ENCODE measurements around the gene CPM.
A peak's percentile ranks its signal among the peaks of the same experiment; 100 is the strongest.
"Not testable (repeated sequence)": the region's sequence is repeated elsewhere in the genome, so short reads cannot be mapped to it uniquely, and the experiment has no call there.

The CPM gene

DNA sequence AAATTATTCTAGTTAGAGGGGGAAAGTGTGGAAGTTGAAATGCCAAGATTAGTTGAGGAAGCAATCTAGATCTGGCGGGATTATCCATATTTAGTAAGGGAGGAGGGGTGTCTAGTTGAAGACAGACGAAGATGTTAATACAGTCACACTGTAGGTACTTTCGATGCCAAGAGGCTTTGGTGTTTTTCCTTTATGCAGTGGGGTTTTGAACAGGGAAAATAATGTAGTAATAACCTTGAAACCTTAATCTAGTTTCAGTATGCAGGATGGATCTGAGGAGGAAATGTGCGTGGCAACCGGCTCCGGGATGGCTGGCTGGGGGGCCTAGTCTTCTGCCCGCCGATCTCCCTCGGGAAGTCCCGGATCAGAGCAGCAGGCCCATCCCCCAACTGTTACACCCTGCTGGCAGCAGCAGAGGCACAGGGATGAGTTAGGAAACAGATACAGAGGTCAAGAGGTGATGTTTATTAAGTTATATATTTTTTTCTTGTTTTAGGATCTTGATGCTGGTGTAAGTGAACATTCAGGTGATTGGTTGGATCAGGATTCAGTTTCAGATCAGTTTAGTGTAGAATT is 97.5 kb downstream of the CPM start:
- H3K36me3 Mint-ChIP-seq (ENCODE audit: low read depth) = peaks cover 56% of the 10 kb centered on the region
- DNase-seq (no peak), ATAC-seq (no peak)
- H3K27me3 Mint-ChIP-seq = no peaks in the 10 kb centered on the region
- no peak overlapping the region for H3K4me3 Mint-ChIP-seq
- no peaks in the 10 kb centered on the region for H3K9me3 Mint-ChIP-seq
- peaks cover 6% of the 10 kb centered on the region for H3K4me1 Mint-ChIP-seq
- no peak overlapping the region for H3K27ac Mint-ChIP-seq

DNA sequence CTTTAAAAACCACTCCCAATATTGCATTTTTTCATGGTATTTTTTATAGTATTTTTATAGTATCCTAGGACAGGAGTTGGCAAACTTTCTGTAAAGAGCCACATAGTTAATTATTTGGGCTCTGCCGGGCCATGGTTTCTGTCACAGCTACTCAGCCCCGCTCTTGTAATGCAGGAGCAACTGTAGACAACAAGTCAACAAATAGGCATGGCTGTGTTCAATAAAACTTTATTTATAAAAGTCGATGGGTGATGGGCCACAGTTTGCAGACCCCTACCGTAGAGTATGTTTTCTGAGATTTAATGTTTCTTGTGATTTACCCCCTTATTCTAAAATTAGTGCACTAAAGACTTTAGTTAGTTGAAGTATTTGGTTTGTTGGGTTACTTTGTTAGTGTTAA is 99.5 kb downstream of the CPM start:
- DNase-seq (no peak), ATAC-seq (no peak)
- H3K36me3 Mint-ChIP-seq (ENCODE audit: low read depth) = peaks cover 50% of the 10 kb centered on the region
- H3K27ac Mint-ChIP-seq = no peak overlapping the region
- H3K9me3 Mint-ChIP-seq = no peaks in the 10 kb centered on the region
- H3K4me1 Mint-ChIP-seq = peaks cover 11% of the 10 kb centered on the region
- no peaks in the 10 kb centered on the region for H3K27me3 Mint-ChIP-seq
- no peak overlapping the region for H3K4me3 Mint-ChIP-seq

DNA sequence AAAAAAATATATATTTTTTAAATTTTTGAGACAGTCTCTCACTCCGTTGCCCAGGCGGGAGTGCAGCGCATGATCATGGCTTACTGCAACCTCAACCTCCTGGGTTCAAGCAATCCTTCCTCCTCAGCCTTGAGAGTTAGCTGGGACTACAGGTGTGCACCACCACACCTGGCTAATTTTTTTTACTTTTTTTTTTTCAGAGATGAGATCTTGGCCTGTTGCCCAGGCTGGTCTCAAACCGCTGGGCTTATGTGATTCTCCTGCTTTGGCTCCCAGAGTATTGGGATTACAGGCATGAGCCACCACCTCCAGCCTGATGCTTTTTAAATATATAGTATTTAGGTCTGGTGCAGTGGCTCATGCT is 100.5 kb downstream of the CPM start:
- H3K4me1 Mint-ChIP-seq = peaks cover 12% of the 10 kb centered on the region
- no peak for ATAC-seq
- H3K36me3 Mint-ChIP-seq (ENCODE audit: low read depth) = peaks cover 45% of the 10 kb centered on the region
- no peaks in the 10 kb centered on the region for H3K9me3 Mint-ChIP-seq
- no peak overlapping the region for H3K27ac Mint-ChIP-seq
- no peaks in the 10 kb centered on the region for H3K27me3 Mint-ChIP-seq
- no peak for DNase-seq
- no peak overlapping the region for H3K4me3 Mint-ChIP-seq

DNA sequence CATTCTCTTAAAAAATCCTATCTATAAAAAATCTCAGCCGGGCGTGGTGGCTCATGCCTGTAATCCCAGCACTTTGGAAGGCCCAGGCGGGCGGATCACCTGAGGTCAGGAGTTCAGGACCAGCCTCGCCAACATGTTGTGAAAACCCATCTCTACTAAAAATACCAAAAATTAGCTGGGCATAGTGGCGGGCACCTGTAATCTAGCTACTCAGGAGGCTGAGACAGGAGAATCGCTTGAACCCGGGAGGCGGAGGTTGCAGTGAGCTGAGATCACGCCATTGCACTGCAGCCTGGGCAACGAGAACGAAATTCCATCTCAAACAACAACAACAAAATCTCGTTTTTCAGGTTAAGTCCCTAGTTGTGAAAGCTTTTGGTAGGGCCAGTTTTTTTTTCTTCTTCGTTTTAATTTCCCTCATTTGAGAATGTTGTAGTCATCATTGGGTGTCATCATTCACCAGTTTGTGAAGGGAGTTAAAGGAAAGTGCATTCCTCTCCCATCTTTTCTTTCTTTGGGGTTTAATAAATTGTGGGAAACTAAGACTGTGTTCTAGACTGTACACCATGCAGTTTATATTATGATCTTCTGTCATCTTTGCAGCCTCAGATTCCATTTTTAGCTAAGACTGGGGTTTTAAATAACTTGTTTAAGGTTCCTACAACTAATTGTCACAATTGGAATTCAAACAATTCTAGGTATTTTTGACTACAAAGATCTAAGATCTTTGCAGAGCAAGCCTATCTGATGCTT is 101.0 kb downstream of the CPM start:
- H3K4me3 Mint-ChIP-seq = no peak overlapping the region
- no peak for DNase-seq
- H3K36me3 Mint-ChIP-seq (ENCODE audit: low read depth) = peaks cover 49% of the 10 kb centered on the region
- H3K9me3 Mint-ChIP-seq = no peaks in the 10 kb centered on the region
- H3K4me1 Mint-ChIP-seq = peaks cover 17% of the 10 kb centered on the region
- no peak overlapping the region for H3K27ac Mint-ChIP-seq
- ATAC-seq = no peak
- H3K27me3 Mint-ChIP-seq = no peaks in the 10 kb centered on the region

DNA sequence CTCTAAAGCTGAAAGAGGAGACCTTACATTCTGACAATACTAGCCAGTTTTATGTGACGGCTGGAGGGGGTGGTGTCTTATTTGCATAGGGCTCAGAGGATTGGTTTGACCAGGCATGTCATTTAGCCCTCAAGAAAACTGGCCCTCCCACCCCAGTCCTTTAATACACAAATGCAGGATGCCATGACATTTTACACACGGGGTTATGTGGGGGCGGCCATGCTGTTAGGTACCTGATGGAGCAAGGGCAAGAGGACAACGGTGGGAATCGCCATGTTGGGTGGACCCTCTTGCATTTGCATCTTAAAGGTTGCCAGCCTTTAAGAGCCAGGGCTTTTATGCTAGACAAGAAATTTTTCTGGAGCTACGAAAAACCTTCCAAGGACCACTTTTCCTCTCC is 101.7 kb downstream of the CPM start:
- no peaks in the 10 kb centered on the region for H3K9me3 Mint-ChIP-seq
- ATAC-seq (no peak), DNase-seq (no peak)
- peaks cover 49% of the 10 kb centered on the region for H3K36me3 Mint-ChIP-seq (ENCODE audit: low read depth)
- H3K27ac Mint-ChIP-seq = no peak overlapping the region
- peaks cover 22% of the 10 kb centered on the region for H3K4me1 Mint-ChIP-seq
- H3K27me3 Mint-ChIP-seq = no peaks in the 10 kb centered on the region
- H3K4me3 Mint-ChIP-seq = no peak overlapping the region

DNA sequence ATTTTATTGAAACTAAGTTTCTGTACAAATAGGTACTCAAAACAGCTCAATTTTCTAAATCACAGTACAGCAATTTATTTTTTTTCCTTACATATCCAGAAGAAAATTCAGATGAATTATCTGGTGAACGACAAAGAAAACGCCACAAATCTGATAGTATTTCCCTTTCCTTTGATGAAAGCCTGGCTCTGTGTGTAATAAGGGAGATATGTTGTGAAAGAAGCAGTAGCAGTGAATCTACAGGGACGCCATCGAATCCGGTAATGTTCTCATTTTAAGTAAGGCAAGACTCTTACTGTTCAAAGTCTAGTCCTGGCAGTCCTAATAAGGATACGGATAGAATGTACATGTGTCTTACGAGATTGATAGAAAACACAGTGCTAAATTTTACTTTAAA is 104.3 kb downstream of the CPM start:
- peaks cover 54% of the 10 kb centered on the region for H3K36me3 Mint-ChIP-seq (ENCODE audit: low read depth)
- H3K27me3 Mint-ChIP-seq = no peaks in the 10 kb centered on the region
- peak overlapping the region; percentile 28 for H3K27ac Mint-ChIP-seq
- DNase-seq = no peak
- H3K4me3 Mint-ChIP-seq = no peak overlapping the region
- peaks cover 29% of the 10 kb centered on the region for H3K4me1 Mint-ChIP-seq
- no peak for ATAC-seq
- H3K9me3 Mint-ChIP-seq = no peaks in the 10 kb centered on the region

DNA sequence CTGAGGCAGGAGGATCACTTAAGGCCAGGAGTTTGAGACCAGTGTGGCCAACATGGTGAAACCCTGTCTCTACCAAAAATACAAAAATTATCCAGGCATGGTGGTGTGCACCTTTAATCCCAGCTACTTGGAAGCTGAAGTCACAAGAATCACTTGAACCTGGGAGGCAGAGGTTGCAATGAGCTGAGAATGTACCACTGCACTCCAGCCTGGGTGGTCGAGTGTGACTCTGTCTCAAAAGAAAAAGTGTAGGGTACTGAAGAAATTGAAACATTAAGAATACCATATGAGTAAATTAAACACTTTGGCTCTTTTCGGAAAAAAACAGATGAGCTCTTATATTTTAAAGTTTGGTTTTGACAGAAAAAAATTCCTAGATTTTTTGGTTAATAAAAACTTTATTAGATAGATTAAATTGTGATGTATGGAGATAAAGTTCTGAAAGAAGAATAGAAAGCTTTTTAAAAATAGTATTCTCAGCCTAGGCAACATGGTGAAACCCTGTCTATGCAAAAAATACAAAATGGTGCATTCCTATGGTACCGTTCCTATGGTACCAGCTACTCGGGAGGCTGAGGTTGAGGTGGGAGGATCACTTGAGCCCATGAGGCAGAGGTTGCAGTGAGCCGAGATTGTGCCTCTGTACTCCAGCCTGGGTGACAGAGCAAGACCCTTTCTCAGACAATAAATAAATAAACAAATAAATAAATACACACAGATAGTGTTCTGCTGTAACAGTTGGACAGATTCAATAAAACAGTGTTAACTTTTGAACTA is 104.9 kb downstream of the CPM start:
- Mint-ChIP-seq H3K9me3 (no peaks in the 10 kb centered on the region), H3K27ac (peak overlapping the region; percentile 35), H3K36me3 (ENCODE audit: low read depth) (peaks cover 56% of the 10 kb centered on the region), H3K4me3 (no peak overlapping the region), H3K27me3 (no peaks in the 10 kb centered on the region), H3K4me1 (peaks cover 29% of the 10 kb centered on the region)
- ATAC-seq (no peak), DNase-seq (no peak)

DNA sequence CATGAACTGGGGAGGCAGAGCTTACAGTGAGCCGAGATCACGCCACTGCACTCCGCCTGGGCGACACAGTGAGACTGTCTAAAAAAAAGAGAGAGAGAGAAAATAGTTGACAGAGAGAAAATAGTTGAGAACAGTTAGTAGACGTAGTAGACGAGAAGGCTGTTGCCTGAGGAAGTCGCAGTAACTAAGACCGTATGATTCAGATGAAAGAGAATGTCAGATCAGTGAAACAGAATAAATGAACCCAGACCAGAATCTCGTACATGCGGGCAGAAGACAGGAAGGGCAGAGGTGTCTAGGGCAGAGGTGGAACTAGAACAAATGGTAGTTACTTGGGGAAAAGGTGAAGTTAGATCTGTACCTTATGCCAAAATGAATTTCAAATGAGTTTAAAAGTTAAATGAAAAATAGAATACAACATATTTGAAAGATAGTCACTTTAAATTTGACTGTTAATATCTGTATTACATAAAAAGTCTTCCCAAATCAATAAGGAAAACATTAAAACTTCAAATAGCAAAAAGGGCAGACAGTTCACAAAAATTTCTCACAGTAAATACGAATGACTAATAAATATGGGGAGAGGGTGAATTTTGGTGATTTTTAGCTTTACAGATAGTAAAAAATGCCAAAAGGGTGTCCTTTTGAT is 107.3 kb downstream of the CPM start:
- Mint-ChIP-seq H3K4me1 (peaks cover 34% of the 10 kb centered on the region), H3K27ac (peak overlapping the region; percentile 7), H3K4me3 (no peak overlapping the region), H3K36me3 (ENCODE audit: low read depth) (peaks cover 52% of the 10 kb centered on the region), H3K9me3 (no peaks in the 10 kb centered on the region), H3K27me3 (no peaks in the 10 kb centered on the region)
- DNase-seq (no peak), ATAC-seq (no peak)

DNA sequence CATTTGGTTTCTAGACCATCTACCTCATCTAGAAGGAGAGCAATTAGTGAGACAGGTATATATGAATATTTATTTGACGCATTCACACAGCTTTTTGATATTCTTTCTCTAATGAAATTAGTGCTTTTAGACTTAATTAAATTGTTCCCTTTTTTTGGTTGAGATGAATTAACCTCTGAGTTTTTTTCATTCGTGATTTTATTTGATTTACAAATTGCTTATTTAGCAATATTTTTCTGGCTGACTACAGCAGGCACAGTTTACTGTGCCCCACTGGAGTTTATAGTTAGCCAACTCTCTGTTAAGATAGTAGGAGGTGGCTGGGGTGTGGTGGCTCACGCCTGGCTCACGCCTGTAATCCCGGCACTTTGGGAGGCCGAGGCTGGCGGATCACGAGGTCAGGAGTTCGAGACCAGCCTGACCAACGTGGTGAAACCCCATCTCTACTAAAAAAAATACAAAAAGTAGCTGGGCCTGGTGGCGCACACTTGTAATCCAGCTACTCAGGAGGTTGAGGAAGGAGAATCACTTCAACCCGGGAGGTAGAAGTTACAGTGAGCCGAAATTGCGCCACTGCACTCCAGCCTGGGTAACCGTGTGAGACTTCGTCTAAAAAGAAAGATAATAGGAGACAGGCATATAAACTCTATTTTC is 108.2 kb downstream of the CPM start:
- Mint-ChIP-seq H3K36me3 (ENCODE audit: low read depth) (peaks cover 49% of the 10 kb centered on the region), H3K27me3 (no peaks in the 10 kb centered on the region), H3K4me1 (peaks cover 31% of the 10 kb centered on the region), H3K9me3 (no peaks in the 10 kb centered on the region), H3K27ac (peak overlapping the region; percentile 33), H3K4me3 (no peak overlapping the region)
- DNase-seq (no peak), ATAC-seq (no peak)

DNA sequence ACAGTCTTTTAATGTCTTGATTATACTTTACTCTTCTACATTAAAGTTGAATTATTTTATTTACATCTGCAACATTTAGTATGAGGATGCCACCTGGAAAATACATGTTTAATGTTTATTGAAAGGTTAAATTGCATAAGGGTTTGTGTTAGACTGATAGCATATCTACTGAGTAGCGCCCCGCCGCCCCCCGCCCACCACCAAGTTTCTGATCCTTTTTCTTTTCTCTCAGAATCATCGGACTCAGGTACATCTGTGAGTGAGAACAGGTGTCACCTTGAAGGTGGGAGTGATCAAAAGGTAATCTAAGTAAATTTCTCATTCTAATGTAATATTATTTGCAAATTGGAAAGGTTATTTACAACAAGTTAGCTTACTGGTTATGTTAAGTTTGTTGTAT is 108.8 kb downstream of the CPM start:
- no peak for DNase-seq

DNA sequence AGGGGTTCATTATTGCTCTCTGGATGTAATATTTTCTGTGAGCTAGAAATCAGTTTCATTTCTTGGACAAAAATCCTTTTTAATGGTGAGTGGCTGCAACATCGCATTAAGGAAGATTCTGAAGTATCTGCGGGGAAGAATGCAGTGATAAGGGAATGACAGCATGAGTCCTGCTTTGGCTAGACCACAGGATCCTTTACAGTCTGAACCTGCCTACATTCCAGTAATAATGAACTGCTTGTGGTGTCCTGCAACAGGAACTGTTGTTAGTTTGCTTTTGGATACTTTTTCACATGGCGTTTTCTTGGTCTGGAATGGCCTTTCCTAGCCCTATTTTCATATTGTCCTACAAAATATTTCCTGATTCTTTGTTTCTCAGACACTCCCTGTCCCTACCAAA is 109.3 kb downstream of the CPM start:
- DNase-seq = no peak
- Mint-ChIP-seq H3K27ac (no peak overlapping the region), H3K4me1 (peaks cover 31% of the 10 kb centered on the region), H3K4me3 (no peak overlapping the region), H3K36me3 (ENCODE audit: low read depth) (peaks cover 57% of the 10 kb centered on the region), H3K9me3 (no peaks in the 10 kb centered on the region), H3K27me3 (no peaks in the 10 kb centered on the region)
- no peak for ATAC-seq

More for the DNA sequence above, 108.8 kb downstream of the CPM start:
- ATAC-seq = no peak
- H3K4me3 Mint-ChIP-seq = no peak overlapping the region
- no peaks in the 10 kb centered on the region for H3K9me3 Mint-ChIP-seq
- peak overlapping the region; percentile 33 for H3K27ac Mint-ChIP-seq
- peaks cover 54% of the 10 kb centered on the region for H3K36me3 Mint-ChIP-seq (ENCODE audit: low read depth)
- H3K27me3 Mint-ChIP-seq = no peaks in the 10 kb centered on the region
- peaks cover 31% of the 10 kb centered on the region for H3K4me1 Mint-ChIP-seq

DNA sequence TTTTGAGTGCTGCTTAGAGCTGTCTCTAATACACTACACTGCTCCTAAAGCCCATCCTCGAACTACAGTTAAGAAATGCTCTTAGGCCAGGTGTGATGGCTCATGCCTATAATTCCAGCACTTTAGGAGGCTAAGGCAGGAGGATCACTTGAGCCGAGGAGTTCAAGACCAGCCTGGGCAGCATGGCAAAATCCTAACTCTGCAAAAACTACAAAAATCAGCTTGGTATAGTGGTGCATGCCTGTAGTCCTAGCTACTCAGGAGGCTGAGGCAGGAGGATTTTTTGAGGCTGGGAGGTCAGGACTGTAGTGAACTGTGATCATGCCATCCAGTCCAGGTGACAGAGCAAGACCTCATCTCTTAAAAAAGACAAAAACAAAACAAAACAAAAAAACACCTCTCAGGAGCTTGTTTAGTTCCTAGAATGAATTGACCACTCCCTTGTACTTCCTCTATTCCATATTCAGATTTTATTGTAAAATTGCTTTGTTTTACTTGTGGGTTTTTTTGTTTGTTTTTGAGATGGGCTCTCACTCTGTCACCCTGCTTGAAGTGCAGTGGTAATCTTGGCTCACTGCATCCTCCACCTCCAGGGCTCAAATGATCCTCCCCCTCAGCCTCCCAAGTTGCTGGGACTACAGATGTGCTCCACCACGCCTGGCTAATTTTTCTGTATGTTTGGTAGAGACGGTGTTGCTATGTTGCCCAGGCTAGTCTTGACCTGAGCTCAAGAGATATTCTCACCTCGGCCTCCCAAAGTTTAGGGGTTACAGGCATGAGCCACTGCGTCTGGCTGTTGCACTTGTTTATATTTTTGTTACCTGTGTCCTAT is 111.4 kb downstream of the CPM start:
- Mint-ChIP-seq H3K9me3 (no peaks in the 10 kb centered on the region), H3K4me3 (no peak overlapping the region), H3K36me3 (ENCODE audit: low read depth) (peaks cover 54% of the 10 kb centered on the region), H3K27me3 (no peaks in the 10 kb centered on the region), H3K4me1 (peaks cover 22% of the 10 kb centered on the region), H3K27ac (peak overlapping the region; percentile 35)
- DNase-seq = no peak
- ATAC-seq = peak; percentile 36

DNA sequence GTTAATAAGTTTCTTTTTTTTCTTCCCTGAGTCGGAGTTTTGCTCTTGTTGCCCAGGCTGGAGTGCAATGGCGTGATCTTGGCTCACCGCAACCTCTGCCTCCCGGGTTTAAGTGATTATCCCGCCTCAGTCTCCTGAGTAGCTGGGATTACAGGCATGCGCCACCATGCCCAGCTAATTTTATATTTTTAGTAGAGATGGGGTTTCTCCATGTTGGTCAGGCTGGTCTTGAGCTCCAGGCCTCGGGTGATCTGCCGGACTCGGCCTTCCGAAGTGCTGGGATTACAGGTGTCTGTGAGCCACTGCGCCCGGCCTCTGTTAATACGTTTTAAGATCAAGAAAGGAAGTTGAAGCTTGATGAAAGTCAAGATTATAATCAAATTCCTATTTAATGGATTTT is 113.5 kb downstream of the CPM start:
- H3K4me3 Mint-ChIP-seq, DNase-seq, H3K27ac Mint-ChIP-seq, ATAC-seq, H3K27me3 Mint-ChIP-seq, H3K9me3 Mint-ChIP-seq: not testable (repeated sequence)
- Mint-ChIP-seq H3K4me1 (peaks cover 20% of the 10 kb centered on the region), H3K36me3 (ENCODE audit: low read depth) (peaks cover 52% of the 10 kb centered on the region)
